K562 (cell line): Measurements from ENCODE around the gene PCID2. TPM values are rescaled to one million over a fixed set of nuclear protein-coding genes. Genes with fewer than 3 reads are reported as not detected.
A peak's percentile ranks its signal among the peaks of the same experiment; 100 is the strongest.

Source experiments
- ATAC-seq: fragments of 200-7000 bp; cut with Tn5 transposase; 3 replicates; pipeline ENCODE4 v1.9.1; 2020; ENCODE audit warnings: moderate library complexity
- BruUV-seq: library from RNA; stranded (reverse); fragments of 400-500 nt; replicated peaks from 2 replicates; lab custom pipeline; 2021; lab: Mats Ljungman, UMichigan
- CTCF ChIA-PET: fragments of 300-600 bp; formaldehyde crosslinking; extraction: SDS; loops from one replicate; lab custom pipeline; 2021; ENCODE audit warnings: low intra/inter-chr PET ratio; lab: Yijun Ruan, JAX
- POLR2A ChIA-PET: fragments of 300-600, 350-650 bp; sonication (Branson Sonifier 250); formaldehyde crosslinking; extraction: SDS; loops from one replicate; lab custom pipeline; 2021; ENCODE audit warnings: antibody characterized with exemption, inconsistent platforms; lab: Yijun Ruan, JAX
- DNase-seq, 4 experiments: peaks; one replicate each; pipeline versions ENCODE4 v3.0.0 to v3.0.0-alpha.2; 2011 to 2018; ENCODE audit warnings: low spot score in 3 of 4, mixed read lengths in 3 of 4; ENCODE audit errors: extremely low read depth in 1 of 4
- FAIRE-seq: peaks from 2 replicates; lab custom pipeline; 2011; peaks lifted over from hg19 to GRCh38; lab: Jason Lieb, UNC
- H2AFZ ChIP-seq: 2 replicates; pipeline ENCODE4 v1.6.0; 2011; ENCODE audit warnings: low read depth, low read length, control low read depth, inconsistent platforms
- H3K27ac ChIP-seq: fragments of 200-600 bp; 3 replicates; pipeline ENCODE4 v1.8.0; 2011; ENCODE audit warnings: low read depth, mild to moderate bottlenecking, control low read depth, inconsistent platforms, low read length, moderate library complexity, mixed read lengths; ENCODE audit errors: extremely low read depth
- H3K27me3 ChIP-seq, 2 experiments: fragments of 300-600 bp in 1 of 2; 2 replicates in 1 of 2; 3 replicates in 1 of 2; pipeline versions ENCODE4 v1.6.0 to v1.8.0; 2011; ENCODE audit warnings: inconsistent platforms in 2 of 2, low read length in 2 of 2, mild to moderate bottlenecking in 1 of 2, mixed read lengths in 1 of 2, moderate library complexity in 1 of 2; ENCODE audit not compliant: control insufficient read depth in 2 of 2, insufficient read depth in 2 of 2
- H3K36me3 ChIP-seq: fragments of 300-600 bp; 3 replicates; pipeline ENCODE4 v1.8.0; 2011; ENCODE audit warnings: mild to moderate bottlenecking, low read length, inconsistent platforms; ENCODE audit not compliant: control insufficient read depth, insufficient read depth
- H3K4me1 ChIP-seq, 2 experiments: fragments of 200-600 bp in 1 of 2; replicated peaks in 1 of 2; 2 replicates in 1 of 2; 3 replicates in 1 of 2; pipeline versions ENCODE4 v1.5.1 to v1.8.0; 2011; ENCODE audit warnings: inconsistent platforms in 2 of 2, low read length in 2 of 2, mild to moderate bottlenecking in 1 of 2, mixed read lengths in 1 of 2, moderate library complexity in 1 of 2; ENCODE audit not compliant: control insufficient read depth in 2 of 2, insufficient read depth in 2 of 2
- H3K4me2 ChIP-seq: 2 replicates; pipeline ENCODE4 v1.6.1; 2011; ENCODE audit warnings: low read length, control low read depth, inconsistent platforms, mixed read lengths; ENCODE audit not compliant: insufficient read depth
- H3K4me3 ChIP-seq: fragments of 200-600 bp; sonication (generic), shearing (Covaris generic); 2 replicates; pipeline ENCODE4 v1.5.1; 2016; ENCODE audit warnings: control low read depth, inconsistent platforms
- H3K79me2 ChIP-seq: fragments of 200-600 bp; 3 replicates; pipeline ENCODE4 v1.8.0; 2011; ENCODE audit warnings: low read length, inconsistent platforms; ENCODE audit not compliant: control insufficient read depth, insufficient read depth
- H3K9ac ChIP-seq, 2 experiments: 2 replicates each; pipeline versions ENCODE4 v1.6.0 to v1.6.1; 2011; ENCODE audit warnings: low read depth in 2 of 2, low read length in 2 of 2, control low read depth in 1 of 2, inconsistent platforms in 1 of 2, mild to moderate bottlenecking in 1 of 2, mixed read lengths in 1 of 2; ENCODE audit not compliant: insufficient read depth in 1 of 2
- H3K9me1 ChIP-seq: one replicate; pipeline ENCODE4 v1.6.0; 2011; ENCODE audit warnings: inconsistent platforms, mild to moderate bottlenecking, low read length, moderate library complexity; ENCODE audit not compliant: control insufficient read depth, insufficient read depth
- H3K9me3 ChIP-seq: replicated peaks from 2 replicates; pipeline ENCODE4 v1.5.1; 2011; ENCODE audit warnings: low read depth, low read length, inconsistent platforms; ENCODE audit not compliant: control insufficient read depth, insufficient read depth
- H4K20me1 ChIP-seq: replicated peaks from 2 replicates; pipeline ENCODE4 v1.6.1; 2011; ENCODE audit warnings: low read length, inconsistent platforms, mixed read lengths; ENCODE audit not compliant: control insufficient read depth, insufficient read depth
- ESRRB ChIP-seq: fragments of 250-450 bp; sonication (Bioruptor Pico); IDR thresholded peaks from 2 replicates; pipeline ENCODE4 v1.5.0; 2020; ENCODE audit warnings: mild to moderate bottlenecking, moderate library complexity, borderline replicate concordance
- POLR2A ChIP-seq: fragments of 450-650 bp; conservative IDR thresholded peaks from 2 replicates; pipeline ENCODE4 v1.6.1; 2016
- POLR2G ChIP-seq: fragments of 200-400 bp; formaldehyde crosslinking; IDR thresholded peaks from 2 replicates; pipeline ENCODE4 v1.6.1; 2017; ENCODE audit warnings: low read depth, mild to moderate bottlenecking, antibody characterized with exemption, low read length, moderate library complexity
- SRSF7 ChIP-seq: fragments of 200-400 bp; formaldehyde crosslinking; optimal IDR thresholded peaks from 2 replicates; pipeline ENCODE3; 2017; ENCODE audit warnings: mild to moderate bottlenecking, low read depth, low read length
- ZFP36 ChIP-seq: fragments of 150-350 bp; IDR thresholded peaks from 2 replicates; pipeline ENCODE4 v1.6.1; 2018; ENCODE audit warnings: low read length, low read depth; ENCODE audit not compliant: partially characterized antibody
- WGBS: fragments of 100-300 bp; shearing (Covaris generic); methylation state at CpG from one replicate; pipeline ENCODE4 v1.1.6; 2016; ENCODE audit warnings: low coverage, mixed read lengths; ENCODE audit not compliant: insufficient coverage; ENCODE audit errors: missing lambda C conversion rate; 5-methylcytosine and 5-hydroxymethylcytosine counted together
- in situ Hi-C: fragments of 300-500 bp; cut with MboI; formaldehyde crosslinking; loops from 4 replicates; pipeline ENCODE4 v1.15.0; 2018; ENCODE audit warnings: inconsistent platforms, mixed read lengths
- intact Hi-C: fragments of 100-400 bp; cut with micrococcal nuclease; formaldehyde crosslinking; loops from 2 replicates; pipeline ENCODE4 v1.14.2; 2022
- polyA plus RNA-seq, 8 experiments: library from polyadenylated mRNA; depleted of rRNA in 4 of 8; stranded (reverse) in 5 of 8; unstranded in 3 of 8; fragments of >200 nt; fragmentation: Nextera tagmentation in 2 of 8; fragmentation: Illumina TruSeq in 1 of 8; extraction: Ambion mirVana in 2 of 8; extraction: Trizol in 1 of 8; gene quantifications; 2 replicates each; pipeline versions ENCODE4 v1.2.1 to v1.2.3, GENCODE V29; 2011 to 2014; ENCODE audit warnings: inconsistent platforms in 1 of 8, missing spikeins in 1 of 8
- total RNA-seq, 7 experiments: library from RNA; depleted of rRNA in 6 of 7; stranded (reverse); fragments of >200 nt in 6 of 7; fragmentation: Illumina TruSeq in 2 of 7; extraction: Trizol in 2 of 7; gene quantifications; 2 replicates each; pipeline versions ENCODE4 v1.2.1 to v1.2.3, GENCODE V29; 2011 to 2021; ENCODE audit warnings: low replicate concordance in 1 of 7
- TF ChIP-seq, protein P1 (sequence below): fragments of 450-650 bp; IDR thresholded peaks from 2 replicates; pipeline ENCODE4 v1.6.1; 2014; ENCODE audit warnings: low read depth, mild to moderate bottlenecking, moderate library complexity, borderline replicate concordance

The PCID2 gene
- total and polyA plus RNA-seq, 9 of the 15 experiments (the other 6 are each of a cell fraction or from before 2014, with no cell fraction given) = 39.6 to 117 (median 59.6) TPM

DNA sequence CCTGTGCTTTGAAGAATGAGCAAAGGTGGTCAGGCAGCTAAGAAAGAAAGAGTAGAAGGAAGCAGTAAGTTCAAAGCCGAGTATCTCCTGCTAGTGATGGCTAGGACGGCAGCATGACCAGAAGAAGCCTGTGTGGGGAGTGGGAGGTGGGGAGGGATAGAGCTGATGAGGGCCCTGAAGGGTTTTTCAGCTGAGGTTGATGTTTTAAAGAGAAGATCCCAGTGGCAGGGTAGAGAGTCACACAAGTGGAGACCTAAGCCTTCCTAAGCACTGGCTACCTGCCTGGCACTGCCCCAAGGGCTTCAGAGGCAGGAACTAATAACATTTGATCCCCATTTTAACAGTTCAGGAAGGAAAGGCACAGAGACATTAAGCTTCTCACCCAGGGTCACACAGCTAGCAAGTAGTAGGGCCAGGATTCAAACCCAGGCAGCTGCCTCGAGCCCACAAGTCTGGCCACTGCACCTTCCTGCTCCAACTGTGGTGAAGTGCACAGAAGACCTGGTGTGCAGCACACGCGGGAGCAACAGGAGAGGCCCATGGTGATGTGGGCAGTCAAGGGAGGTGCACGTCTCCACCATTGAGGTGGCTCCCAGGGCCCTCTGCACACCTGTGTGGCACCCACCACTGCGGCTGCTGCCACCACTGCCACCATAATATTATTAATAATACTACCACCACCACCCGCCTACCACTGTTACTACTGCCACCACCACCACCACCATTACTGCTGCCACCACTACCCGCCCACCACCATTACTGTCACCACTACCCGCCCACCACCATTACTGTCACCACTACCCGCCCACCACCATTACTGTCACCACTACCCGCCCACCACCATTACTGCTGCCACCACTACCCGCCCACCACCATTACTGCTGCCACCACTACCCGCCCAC lies 23.1 kb upstream of the PCID2 start:
- ChIA-PET POLR2A (no interaction called here), CTCF (no interaction called here)
- Histone ChIP-seq H2AFZ (no peak overlapping the region), H4K20me1 (no peaks in the 10 kb centered on the region), H3K9me3 (no peaks in the 10 kb centered on the region), H3K27me3 (no peaks in the 10 kb centered on the region), H3K4me2 (no peak overlapping the region), H3K27ac (no peak overlapping the region), H3K4me1 (no peaks in the 10 kb centered on the region), H3K79me2 (no peaks in the 10 kb centered on the region; the same call in 2 of the 3 replicates), H3K9me1 (no peaks in the 10 kb centered on the region), H3K36me3 (peaks cover 74% of the 10 kb centered on the region; the same call in 2 of the 3 replicates), H3K9ac (no peak overlapping the region; a peak in 1 of 4 replicates), H3K4me3 (no peak overlapping the region)
- intact Hi-C loops = no loop called here
- TF ChIP-seq ESRRB (CRISPR knock-in tag) (no peak), ZFP36 (peak; percentile 65), POLR2G (0 out of 2 replicates have a peak, but pooled peaks have one; percentile 19), POLR2A (peak; percentile 59), SRSF7 (no peak)
- TF ChIP-seq, protein P1, sequence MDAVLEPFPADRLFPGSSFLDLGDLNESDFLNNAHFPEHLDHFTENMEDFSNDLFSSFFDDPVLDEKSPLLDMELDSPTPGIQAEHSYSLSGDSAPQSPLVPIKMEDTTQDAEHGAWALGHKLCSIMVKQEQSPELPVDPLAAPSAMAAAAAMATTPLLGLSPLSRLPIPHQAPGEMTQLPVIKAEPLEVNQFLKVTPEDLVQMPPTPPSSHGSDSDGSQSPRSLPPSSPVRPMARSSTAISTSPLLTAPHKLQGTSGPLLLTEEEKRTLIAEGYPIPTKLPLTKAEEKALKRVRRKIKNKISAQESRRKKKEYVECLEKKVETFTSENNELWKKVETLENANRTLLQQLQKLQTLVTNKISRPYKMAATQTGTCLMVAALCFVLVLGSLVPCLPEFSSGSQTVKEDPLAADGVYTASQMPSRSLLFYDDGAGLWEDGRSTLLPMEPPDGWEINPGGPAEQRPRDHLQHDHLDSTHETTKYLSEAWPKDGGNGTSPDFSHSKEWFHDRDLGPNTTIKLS = no peak
- 69% methylated on average over 7 of the region's 14 CpGs for WGBS
- DNase-seq = no peak
- no TSS peak for BruUV-seq
- in situ Hi-C loops = no loop called here
- no peak for FAIRE-seq
- peak; percentile 48 for ATAC-seq
